Spleen (tissue), 7 donors: ENCODE results near the gene CINP.

ENCODE experiments used
- POLR2A ChIP-seq, 3 donors: fragments of 450-650 bp; IDR thresholded peaks; one replicate each; pipeline ENCODE4 v1.5.1; 2017; ENCODE audit warnings: antibody characterized with exemption in 3 of 3, mild to moderate bottlenecking in 1 of 3
- POLR2AphosphoS5 ChIP-seq, 3 donors: sonication (generic); formaldehyde crosslinking; IDR thresholded peaks; one replicate each; pipeline ENCODE4 v1.5.1; 2017; ENCODE audit warnings: antibody characterized with exemption in 3 of 3
- TF ChIP-seq, protein P1 (sequence below), 11 experiments: fragments of 200-600 bp in 7 of 11; fragments of 450-650 bp in 4 of 11; sonication (generic) in 4 of 11; IDR thresholded peaks in 8 of 11; conservative IDR thresholded peaks in 3 of 11; 1 replicate in 7 of 11; 2 replicates in 4 of 11; pipeline versions ENCODE4 v1.4.0 to v1.8.0; 2016 to 2021; ENCODE audit warnings: antibody characterized with exemption in 11 of 11, inconsistent platforms in 4 of 11, mild to moderate bottlenecking in 1 of 11
- donor health status: DM: no; HTN: no; CAD: no; lungs with moderate emphysema.
- donor health status: DM: no; HTN: no; CAD: no.
- donor health status: DM: no; HTN: no; CAD: no.

DNA sequence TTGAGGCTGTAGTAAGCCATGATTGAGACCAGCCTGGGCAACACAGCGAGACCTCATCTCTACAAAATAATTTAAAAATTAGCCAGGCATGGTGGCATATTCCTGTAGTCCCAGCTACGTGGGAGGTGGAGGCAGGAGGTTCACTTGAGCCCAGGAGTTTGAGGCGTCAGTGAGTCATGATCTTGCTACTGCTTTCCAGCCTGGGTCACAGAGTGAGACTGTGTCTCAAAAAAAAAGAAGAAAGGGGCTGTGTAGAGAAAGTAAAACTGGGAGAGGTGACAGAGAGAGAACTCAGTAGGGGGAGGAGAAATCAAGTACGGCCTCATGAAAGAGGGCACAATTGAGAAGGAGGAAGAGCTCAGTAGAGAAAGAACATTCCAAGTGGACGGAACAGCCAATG lies 12.4 kb upstream of the CINP start:
- TF ChIP-seq POLR2AphosphoS5 (IDR thresholded peaks at IDR 0.05), result no peak
- TF ChIP-seq, protein P1, sequence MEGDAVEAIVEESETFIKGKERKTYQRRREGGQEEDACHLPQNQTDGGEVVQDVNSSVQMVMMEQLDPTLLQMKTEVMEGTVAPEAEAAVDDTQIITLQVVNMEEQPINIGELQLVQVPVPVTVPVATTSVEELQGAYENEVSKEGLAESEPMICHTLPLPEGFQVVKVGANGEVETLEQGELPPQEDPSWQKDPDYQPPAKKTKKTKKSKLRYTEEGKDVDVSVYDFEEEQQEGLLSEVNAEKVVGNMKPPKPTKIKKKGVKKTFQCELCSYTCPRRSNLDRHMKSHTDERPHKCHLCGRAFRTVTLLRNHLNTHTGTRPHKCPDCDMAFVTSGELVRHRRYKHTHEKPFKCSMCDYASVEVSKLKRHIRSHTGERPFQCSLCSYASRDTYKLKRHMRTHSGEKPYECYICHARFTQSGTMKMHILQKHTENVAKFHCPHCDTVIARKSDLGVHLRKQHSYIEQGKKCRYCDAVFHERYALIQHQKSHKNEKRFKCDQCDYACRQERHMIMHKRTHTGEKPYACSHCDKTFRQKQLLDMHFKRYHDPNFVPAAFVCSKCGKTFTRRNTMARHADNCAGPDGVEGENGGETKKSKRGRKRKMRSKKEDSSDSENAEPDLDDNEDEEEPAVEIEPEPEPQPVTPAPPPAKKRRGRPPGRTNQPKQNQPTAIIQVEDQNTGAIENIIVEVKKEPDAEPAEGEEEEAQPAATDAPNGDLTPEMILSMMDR (IDR thresholded peaks at IDR 0.05 in 8 of 11, conservative IDR thresholded peaks at IDR 0.05 in 3 of 11), result no peak
- no peak for TF ChIP-seq POLR2A (IDR thresholded peaks at IDR 0.05)
